HG02642 (cell line): Measurements from ENCODE around the gene AKAP11.

ENCODE experiments used
- ATAC-seq: cut with Tn5 transposase; IDR thresholded peaks from one replicate; pipeline ENCODE4 v1.9.1; 2021; ENCODE audit warnings: mild to moderate bottlenecking; ENCODE audit not compliant: unreplicated experiment, poor library complexity

AKAP11 gene

GRCh38 chr13:42328672-42329071 lies 56.7 kb downstream of the AKAP11 start:
- no peak for ATAC-seq

GRCh38 chr13:42329239-42329638 lies 57.3 kb downstream of the AKAP11 start:
- ATAC-seq = no peak

- no peak for ATAC-seq
Measured at GRCh38 chr13:42331009-42331408, 59.1 kb downstream of the AKAP11 start.

GRCh38 chr13:42333613-42334328 lies 61.8 kb downstream of the AKAP11 start:
- peak; percentile 67 for ATAC-seq

GRCh38 chr13:42334329-42334706 lies 62.4 kb downstream of the AKAP11 start:
- ATAC-seq = peak; percentile 50

GRCh38 chr13:42337808-42338600 lies 66.1 kb downstream of the AKAP11 start:
- no peak for ATAC-seq

GRCh38 chr13:42345367-42345766 lies 73.4 kb downstream of the AKAP11 start:
- no peak for ATAC-seq

- ATAC-seq = no peak
Measured at GRCh38 chr13:42348576-42348975, 76.6 kb downstream of the AKAP11 start.

GRCh38 chr13:42350141-42350540 lies 78.2 kb downstream of the AKAP11 start:
- ATAC-seq = no peak

- peak; percentile 84 for ATAC-seq
Measured at GRCh38 chr13:42354241-42355091, 82.5 kb downstream of the AKAP11 start.

GRCh38 chr13:42355092-42355485 lies 83.1 kb downstream of the AKAP11 start:
- ATAC-seq = no peak

- no peak for ATAC-seq
Measured at GRCh38 chr13:42355491-42356183, 83.7 kb downstream of the AKAP11 start.

- no peak for ATAC-seq
Measured at GRCh38 chr13:42356184-42356575, 84.2 kb downstream of the AKAP11 start.

- no peak for ATAC-seq
Measured at GRCh38 chr13:42360046-42360574, 88.2 kb downstream of the AKAP11 start.

- ATAC-seq = no peak
Measured at GRCh38 chr13:42361701-42362100, 89.7 kb downstream of the AKAP11 start.

GRCh38 chr13:42363941-42364612 lies 92.1 kb downstream of the AKAP11 start:
- ATAC-seq = no peak

- no peak for ATAC-seq
Measured at GRCh38 chr13:42364613-42365000, 92.7 kb downstream of the AKAP11 start.

GRCh38 chr13:42367831-42368230 lies 95.9 kb downstream of the AKAP11 start:
- ATAC-seq = no peak

GRCh38 chr13:42369071-42369797 lies 97.3 kb downstream of the AKAP11 start:
- ATAC-seq = no peak
